ENCODE measurements around the gene OPRL1.

OPRL1 gene

DNA sequence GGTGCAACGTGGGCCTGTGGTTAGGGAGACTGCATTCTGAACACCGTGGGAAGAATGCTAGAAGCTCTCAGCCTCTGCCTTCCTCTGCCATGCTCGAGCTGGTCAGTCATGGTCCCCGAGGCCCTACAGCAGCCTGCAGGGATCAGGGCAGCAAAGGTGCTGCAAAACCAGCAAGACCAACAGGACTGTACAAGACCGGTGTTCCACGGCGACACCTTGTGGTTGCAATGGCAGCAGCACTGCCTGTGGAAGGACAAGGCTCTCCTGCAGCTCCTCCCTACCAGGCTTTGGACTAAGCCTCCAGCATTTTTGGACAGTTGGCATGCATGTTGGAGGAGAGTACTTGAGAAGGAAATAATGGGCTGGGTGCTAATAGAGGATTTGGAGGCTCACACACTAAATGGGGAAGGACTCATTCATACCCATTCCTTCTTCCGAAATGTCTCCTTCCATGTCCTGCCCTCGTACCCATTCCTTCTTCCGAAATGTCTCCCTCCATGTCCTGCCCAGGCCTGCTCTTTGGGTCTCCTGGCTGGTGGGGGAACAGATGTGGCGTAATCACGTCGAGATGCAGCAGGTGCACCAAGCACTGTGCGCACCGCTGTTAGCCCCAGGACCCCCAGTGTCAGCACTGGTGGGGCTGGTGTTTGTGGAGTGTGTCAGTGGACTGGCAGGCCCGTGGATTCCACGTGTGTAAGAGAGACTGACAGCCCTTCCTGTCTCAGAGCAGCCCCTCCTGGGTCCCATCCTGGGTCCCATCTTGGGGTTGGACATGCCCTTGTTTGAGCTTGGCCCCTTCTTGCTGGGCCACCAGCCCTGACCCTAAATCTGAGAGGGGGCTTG lies 65.8 kb downstream of the OPRL1 start:
- DNase-seq, result no peak

- DNase-seq, result no peak
These were observed 66.5 kb downstream of the OPRL1 start for GRCh38 chr20:64146301-64146935.

DNA sequence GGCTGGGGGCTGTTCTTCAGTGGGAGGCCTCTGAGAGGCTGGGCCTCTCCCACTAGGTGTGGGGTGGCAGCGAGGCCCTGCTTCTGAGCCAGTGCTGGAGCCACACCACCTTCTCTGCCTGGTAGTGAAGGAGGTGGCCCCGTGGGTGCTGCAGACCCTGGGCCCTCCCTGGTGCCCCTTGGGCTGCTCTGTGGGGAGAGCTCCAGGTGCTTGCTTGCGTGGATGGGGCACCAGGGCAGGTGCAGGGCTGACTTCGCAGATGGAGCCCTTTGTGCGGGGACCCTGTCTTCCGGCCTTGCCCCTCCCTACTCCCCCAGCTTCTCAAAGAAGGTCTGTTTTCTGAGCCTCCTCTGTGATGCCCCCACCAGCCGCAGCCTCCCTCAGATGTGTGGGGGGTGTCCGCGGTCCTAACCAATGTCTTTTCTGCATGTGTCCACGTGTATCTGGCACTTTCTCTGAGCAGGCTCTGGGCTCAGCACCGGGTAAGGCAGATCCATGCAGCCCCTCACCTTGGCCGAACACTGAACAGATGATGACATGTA lies 67.1 kb downstream of the OPRL1 start:
- DNase-seq, result no peak

GRCh38 chr20:64148581-64148980 lies 68.7 kb downstream of the OPRL1 start:
- DNase-seq, result no peak

GRCh38 chr20:64149141-64149540 lies 69.3 kb downstream of the OPRL1 start:
- no peak for DNase-seq

GRCh38 chr20:64149809-64150560 lies 70.1 kb downstream of the OPRL1 start:
- no peak for DNase-seq

All from Kasumi-1 (cell line).